GM18498 (cell line): ENCODE measurements around the gene PHYKPL.

Experiments used
- ATAC-seq: cut with Tn5 transposase; IDR thresholded peaks from one replicate; pipeline ENCODE4 v1.9.1; 2021; ENCODE audit warnings: mild to moderate bottlenecking, moderate library complexity; ENCODE audit not compliant: unreplicated experiment

The PHYKPL gene

DNA sequence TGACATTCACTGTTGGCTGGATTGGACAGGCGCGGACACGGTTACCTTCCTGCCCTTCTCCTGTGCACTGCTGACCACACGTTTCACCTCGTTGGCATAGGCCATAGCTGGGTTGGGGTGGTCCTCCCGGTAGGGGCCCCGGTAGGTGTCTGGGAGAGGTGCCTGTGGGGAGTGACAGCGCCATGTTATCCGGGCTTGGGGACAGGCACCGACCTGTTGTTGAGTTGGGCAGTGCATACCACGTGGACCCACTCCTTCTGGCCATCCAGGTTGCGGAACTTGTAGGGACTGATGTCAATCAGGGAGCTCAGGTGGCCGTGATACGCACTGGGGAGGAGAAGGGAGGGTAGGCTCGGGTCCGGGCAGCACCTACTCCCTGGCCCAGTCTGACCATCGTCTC is 8.2 kb downstream of the PHYKPL start:
- ATAC-seq = no peak

DNA sequence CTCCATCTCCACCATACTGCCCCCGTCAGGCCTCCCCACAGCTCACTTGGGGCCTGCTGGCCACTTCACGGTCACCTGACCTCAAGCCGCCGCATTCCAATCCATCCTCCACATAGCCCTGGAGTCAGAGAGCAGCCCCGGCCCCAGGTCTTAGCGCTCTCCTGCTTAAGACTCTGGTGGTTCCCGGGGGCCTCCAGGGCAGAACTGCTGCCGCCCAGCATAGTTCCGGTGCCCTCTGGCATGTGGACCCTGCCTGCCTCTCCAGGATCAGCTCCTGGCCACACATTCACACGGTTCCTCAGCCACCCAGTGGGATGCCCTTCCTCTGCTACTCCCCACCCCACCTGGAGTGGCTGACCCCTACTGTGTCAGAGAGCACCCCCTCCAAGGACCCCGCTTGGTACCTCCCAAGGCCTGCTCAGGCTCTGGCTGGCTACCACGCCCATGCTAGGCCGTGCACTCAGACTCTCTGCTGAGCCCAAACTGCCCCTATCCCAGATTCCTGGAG is 8.7 kb downstream of the PHYKPL start:
- no peak for ATAC-seq

GRCh38 chr5:178223196-178223773 is 9.3 kb downstream of the PHYKPL start:
- ATAC-seq = no peak

- no peak for ATAC-seq
Observed at GRCh38 chr5:178222292-178222691, 10.3 kb downstream of the PHYKPL start.

DNA sequence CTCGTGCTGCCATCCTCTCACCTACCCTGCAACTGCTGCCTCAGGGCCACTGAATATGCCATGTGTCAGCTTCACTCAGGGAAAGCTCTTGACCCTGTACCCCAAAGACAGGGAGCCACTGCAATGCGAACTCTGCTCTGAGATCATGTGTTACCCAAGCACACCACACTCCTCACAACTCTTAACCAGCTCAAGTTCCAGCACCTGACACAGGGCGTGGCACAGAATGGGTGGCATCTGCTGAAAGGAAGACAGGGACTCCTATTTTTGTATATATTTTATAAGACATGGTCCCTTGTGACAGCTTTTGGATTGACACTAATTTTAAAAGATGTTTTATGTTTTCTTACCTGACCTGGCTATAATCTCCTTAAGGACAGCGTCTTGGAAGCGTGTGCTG is 10.7 kb downstream of the PHYKPL start:
- no peak for ATAC-seq

DNA sequence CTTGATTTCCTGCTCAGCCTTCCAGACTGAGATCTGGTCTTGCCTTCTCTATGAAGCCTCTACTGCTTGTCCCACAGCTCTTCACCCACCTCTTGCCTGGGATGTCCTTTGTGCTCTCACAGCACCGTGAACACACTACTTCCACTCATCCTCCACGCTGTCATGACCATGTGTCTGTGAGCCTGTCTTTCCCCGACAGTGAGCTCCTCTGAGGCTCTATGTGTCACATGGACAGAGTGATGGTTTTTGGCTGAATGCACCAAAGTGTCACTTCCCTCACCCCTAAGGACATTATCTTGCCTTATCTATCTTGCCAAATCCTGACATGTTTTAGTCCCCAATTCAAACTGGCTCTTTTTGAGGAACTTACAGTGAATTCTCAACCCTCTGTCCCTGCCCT is 11.3 kb downstream of the PHYKPL start:
- no peak for ATAC-seq

GRCh38 chr5:178218827-178219226 is 13.8 kb downstream of the PHYKPL start:
- no peak for ATAC-seq

DNA sequence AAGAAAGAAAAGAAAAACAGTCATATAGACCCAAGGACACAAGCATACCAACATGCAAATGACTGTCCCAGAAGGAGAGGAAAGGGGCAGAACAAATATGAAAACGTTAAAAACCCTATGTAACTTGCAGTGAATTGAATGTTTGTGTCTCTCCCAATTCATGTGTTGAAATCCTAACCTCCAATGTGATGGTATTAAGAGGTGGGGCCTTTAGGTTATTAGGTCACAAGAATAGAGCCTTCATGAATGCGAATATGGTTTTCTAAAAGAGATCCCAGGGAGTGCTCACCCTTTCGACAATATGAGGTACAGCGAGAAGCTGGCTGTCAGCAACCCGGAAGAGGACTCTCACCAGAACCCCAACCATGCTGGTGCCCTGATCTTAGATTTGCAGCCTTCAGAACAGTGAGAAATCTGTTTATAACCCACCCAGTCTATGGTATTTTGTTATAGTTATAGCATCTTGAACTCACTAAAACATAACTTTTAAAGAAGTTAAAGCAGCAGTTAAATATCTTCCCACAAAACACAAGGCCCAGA is 14.3 kb downstream of the PHYKPL start:
- ATAC-seq = no peak

GRCh38 chr5:178216779-178217178 is 15.8 kb downstream of the PHYKPL start:
- no peak for ATAC-seq

- no peak for ATAC-seq
Observed at GRCh38 chr5:178216088-178216534, 16.5 kb downstream of the PHYKPL start.

GRCh38 chr5:178215280-178216002 is 17.2 kb downstream of the PHYKPL start:
- no peak for ATAC-seq

- ATAC-seq = no peak
Observed at GRCh38 chr5:178214160-178214803, 18.3 kb downstream of the PHYKPL start.

DNA sequence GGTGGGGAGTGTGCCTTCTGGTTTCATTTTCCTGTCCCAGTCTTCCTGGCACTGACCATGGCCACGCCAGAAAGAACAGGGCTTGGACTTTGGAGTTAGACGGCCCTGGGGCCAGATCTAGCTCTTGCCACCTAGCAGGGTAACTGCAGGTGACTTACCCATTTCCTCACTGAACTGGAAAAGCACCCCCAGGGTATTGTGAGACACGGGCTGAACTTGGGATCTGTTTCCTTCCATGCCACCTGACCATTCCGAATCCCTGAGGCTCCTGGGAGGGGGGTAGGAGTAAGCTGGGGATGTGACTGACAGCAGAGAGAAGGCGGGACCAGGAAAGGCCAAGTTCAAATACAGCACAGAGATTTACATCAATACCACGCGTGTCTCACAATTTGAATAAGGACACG is 18.9 kb downstream of the PHYKPL start:
- no peak for ATAC-seq

DNA sequence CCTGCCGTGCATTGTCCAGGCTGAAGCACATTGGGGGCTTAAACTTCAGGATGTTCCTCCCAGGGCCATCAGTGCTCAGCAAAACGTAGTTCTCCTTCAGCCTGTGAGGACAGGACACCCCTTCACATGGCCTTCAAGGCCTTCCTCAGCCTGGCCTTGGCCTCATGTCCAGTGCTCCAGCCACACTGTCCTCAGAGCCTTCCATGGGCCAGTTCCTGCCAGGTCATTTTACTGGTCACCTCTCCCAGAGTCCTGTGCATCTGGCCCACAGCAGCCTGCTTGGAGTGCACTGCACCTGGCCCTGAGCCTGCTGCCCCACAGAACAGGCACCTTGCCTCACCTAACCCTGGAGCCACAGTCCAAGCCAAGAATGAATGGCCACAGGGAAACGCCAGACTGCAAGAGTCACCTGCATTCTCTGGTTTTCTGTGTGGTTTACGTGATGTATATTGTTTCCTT is 19.6 kb downstream of the PHYKPL start:
- ATAC-seq = no peak

DNA sequence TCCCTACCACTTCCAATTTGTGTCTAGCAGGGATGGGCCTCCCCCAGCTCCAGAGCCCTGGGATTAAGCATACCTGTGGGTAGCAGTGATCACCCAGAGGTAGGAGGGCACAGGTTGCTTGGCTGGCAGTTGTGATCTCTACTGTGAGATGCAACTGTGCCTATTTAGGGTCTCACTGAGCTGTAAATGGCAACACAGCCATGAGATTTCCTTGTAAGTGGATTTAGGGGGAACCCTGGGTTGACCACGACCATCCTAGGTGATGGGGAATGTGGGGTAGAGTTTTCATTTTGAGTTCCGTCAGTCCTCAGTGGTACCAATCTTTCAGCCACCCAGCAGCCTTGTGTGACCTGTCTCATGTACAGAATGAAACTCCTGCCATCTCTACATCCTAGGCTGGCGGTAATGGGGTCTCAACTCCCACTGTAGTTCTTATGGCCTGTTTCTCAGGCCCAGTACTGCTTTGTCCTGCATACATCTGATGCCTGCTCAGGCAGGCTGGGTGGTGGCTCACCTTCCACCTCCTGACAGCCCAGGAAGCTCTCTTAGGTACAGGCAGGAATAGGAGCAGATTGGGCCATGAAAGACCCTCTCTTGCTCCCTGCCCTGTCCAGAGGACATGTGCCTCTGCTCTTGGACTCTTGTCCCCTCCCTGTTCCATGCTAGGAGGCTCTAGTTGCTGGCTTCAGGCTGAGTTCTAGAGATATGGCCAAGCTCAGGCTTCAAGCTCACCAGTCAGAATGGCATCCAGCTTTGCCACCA is 20.2 kb downstream of the PHYKPL start:
- no peak for ATAC-seq

DNA sequence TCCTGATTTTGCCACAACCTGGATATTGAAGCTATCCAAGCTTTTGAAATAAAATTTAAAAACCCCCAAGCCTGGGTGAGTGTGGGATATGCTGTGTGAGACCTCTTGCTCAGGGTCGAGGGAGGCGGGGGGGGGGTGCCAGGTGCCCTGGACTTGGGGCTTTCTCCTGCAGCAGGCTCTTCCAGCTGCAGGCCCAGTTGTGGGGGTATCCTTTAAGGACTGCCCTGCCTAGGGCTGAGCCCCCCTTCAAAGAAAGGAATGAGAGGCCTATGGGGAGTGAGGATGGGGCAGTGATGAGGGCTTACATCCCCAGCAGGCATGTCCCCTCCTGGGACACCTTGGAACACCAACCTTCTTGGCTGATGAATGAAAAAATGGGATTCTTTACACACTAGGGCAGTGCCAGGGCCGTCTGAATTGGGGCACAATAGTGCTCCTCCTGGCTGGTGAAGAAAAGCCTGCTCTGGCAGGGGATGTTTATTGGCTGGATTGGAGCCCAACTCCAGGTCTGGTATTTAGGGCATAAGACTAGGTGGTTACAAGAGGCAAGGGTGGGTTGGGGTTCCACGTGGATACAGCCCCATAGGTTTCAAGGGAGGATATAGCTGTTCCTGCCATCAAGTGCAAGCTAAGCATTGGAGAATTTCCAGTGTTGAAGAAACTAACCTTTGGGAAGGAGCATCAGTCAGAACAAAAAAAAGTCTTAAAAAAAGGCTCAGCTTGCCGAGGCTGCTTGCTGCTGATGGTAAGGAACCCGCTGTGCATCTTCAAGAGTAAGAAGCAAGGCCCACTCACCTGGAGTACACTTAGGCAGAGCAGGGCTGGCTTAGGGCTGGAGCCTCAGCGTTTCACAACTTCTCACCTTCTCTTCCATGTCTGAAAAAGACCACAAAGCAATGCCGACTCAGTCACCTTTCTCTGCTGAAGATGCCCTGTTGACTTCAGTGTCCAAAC is 21.2 kb downstream of the PHYKPL start:
- ATAC-seq = no peak

- ATAC-seq = no peak
Observed at GRCh38 chr5:178210686-178211085, 21.9 kb downstream of the PHYKPL start.

DNA sequence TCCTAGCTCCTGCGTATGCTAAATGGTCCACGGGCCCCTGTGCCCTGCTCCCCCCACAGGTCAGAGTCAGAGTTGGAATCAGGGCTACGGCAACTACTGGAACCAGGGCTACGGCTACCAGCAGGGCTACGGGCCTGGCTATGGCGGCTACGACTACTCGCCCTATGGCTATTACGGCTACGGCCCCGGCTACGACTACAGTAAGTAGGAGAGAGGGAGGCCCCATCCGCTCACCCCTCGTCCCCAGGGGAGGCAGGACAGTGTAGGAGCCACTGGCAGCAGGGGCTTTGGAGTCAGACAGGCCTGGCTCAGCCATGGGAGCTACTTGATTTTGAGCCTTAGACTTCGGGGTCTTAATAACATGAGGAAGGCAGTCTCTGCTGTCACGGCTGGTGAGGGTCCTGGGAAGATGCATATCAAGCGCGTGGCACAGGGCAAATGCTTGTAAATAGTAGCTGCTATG is 22.5 kb downstream of the PHYKPL start:
- no peak for ATAC-seq

GRCh38 chr5:178209334-178210072 is 23.1 kb downstream of the PHYKPL start:
- ATAC-seq = no peak
